Gastrocnemius medialis (tissue), 4 donors: ENCODE data around the gene MAPK8.

ENCODE experiments used
- POLR2A ChIP-seq, 2 donors: fragments of 450-650 bp; IDR thresholded peaks; one replicate each; pipeline ENCODE4 v1.6.1; 2017; ENCODE audit warnings: antibody characterized with exemption in 2 of 2, mild to moderate bottlenecking in 2 of 2, moderate library complexity in 2 of 2
- TF ChIP-seq, protein P1 (sequence below), 5 experiments: fragments of 450-650 bp in 3 of 5; fragments of 200-600 bp in 2 of 5; sonication (generic) in 2 of 5; IDR thresholded peaks in 4 of 5; conservative IDR thresholded peaks in 1 of 5; 1 replicate in 4 of 5; 2 replicates in 1 of 5; pipeline ENCODE4 v1.5.1; 2016 to 2019; ENCODE audit warnings: antibody characterized with exemption in 5 of 5, mild to moderate bottlenecking in 3 of 5, moderate library complexity in 3 of 5

DNA sequence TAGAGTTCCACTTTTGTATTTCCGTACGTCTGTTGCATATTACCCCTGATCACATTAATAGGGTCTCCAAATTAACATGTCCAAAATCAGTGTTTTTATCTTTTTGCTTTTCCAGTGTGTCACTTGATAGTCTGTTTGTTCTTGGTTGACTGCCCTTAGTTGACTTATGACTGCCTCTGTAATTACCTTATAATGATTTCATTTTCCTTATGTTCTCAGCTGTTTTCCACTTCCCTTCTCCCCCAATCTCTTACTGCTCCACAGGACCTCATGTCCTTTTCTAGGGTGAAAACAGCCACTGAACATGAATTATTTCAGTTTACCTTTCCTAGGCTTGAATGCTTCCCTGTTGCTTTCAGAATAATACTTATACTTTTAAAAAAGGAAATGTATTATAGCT is 54.7 kb downstream of the MAPK8 start:
- TF ChIP-seq, protein P1, sequence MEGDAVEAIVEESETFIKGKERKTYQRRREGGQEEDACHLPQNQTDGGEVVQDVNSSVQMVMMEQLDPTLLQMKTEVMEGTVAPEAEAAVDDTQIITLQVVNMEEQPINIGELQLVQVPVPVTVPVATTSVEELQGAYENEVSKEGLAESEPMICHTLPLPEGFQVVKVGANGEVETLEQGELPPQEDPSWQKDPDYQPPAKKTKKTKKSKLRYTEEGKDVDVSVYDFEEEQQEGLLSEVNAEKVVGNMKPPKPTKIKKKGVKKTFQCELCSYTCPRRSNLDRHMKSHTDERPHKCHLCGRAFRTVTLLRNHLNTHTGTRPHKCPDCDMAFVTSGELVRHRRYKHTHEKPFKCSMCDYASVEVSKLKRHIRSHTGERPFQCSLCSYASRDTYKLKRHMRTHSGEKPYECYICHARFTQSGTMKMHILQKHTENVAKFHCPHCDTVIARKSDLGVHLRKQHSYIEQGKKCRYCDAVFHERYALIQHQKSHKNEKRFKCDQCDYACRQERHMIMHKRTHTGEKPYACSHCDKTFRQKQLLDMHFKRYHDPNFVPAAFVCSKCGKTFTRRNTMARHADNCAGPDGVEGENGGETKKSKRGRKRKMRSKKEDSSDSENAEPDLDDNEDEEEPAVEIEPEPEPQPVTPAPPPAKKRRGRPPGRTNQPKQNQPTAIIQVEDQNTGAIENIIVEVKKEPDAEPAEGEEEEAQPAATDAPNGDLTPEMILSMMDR (IDR thresholded peaks at IDR 0.05 in 4 of 5, conservative IDR thresholded peaks at IDR 0.05 in 1 of 5), result no peak
- no peak for TF ChIP-seq POLR2A (IDR thresholded peaks at IDR 0.05)
